Activated gamma-delta T cell treated with Interleukin-2 at 50 U/mL for 16 hours (primary cell): Measurements from ENCODE around the gene SRC.

ENCODE experiments used
- DNase-seq: peaks from one replicate; pipeline ENCODE4 v3.0.0-alpha.2; 2020

The SRC gene

DNA sequence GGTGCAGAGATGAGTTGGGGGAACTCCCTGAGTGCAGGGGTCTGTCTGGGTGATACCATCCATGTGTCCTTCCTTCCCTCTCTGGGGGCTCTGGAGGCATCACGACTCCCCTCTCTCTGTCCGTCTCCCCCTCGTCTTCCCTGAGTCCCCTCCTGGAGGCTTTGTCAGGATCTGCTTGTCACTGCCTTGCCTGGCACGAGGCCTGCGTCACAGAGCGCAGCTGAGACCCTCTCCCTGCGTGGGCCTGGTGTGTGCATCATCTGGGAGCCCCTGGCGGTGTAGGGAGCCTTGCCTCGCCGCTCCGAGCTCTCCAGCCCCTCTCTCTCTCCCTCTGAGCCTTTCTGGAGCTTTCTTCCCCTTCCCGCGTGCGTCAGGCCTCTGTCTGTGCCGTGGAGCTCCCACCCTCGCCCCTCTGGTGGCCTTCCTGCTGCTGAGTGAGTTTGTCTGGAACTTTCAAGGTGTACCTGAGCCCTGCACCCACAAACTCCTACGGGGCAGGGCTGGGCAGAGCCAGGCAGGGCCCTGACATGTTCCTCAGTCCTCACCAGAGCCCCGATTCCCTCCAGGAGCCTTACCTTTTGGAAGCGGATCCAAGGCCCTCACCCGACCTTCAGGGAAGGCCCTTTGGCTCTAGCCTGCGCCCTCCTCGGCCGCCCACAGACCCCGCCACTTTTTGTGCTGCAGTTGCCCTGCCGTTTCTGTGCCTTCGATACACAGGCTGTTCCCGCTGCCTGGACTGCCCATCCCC is 70.3 kb downstream of the SRC start:
- no peak for DNase-seq

DNA sequence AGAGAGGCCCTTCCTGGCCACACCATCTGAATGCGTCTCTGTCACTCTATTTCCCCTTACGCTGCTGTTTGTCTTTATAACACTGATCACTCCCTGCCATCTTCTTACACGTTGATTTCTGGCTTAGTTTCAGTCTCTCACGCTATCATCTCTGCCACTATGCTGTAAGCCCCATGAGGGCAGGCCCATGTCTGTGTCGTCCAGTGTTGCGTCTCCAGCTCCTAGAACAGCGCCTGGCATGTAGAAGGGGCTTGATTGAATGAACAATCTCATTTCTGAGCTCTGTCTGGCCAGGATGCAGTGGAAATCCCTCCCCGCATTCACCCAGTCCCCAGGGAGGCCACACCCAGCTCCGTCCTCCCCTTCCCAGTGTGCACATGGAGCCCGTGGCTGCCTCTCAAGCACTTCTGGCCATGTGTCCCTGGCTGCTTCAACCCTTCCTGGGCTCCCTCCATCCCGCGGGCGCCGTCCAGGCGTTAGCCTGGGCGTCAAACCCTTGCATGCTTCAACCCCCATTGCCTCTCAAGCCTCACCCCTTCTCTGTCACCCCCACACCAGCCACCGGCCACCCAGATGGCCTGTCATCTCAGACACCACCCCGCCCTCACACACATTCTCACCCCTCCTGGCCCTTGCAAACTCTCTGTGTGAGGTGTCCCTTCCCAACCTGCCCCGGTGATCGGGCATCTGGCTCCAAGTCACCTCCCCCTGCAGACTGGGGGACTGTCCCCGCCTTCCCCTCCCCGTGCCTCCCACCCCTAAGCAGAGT is 71.1 kb downstream of the SRC start:
- DNase-seq, result no peak

DNA sequence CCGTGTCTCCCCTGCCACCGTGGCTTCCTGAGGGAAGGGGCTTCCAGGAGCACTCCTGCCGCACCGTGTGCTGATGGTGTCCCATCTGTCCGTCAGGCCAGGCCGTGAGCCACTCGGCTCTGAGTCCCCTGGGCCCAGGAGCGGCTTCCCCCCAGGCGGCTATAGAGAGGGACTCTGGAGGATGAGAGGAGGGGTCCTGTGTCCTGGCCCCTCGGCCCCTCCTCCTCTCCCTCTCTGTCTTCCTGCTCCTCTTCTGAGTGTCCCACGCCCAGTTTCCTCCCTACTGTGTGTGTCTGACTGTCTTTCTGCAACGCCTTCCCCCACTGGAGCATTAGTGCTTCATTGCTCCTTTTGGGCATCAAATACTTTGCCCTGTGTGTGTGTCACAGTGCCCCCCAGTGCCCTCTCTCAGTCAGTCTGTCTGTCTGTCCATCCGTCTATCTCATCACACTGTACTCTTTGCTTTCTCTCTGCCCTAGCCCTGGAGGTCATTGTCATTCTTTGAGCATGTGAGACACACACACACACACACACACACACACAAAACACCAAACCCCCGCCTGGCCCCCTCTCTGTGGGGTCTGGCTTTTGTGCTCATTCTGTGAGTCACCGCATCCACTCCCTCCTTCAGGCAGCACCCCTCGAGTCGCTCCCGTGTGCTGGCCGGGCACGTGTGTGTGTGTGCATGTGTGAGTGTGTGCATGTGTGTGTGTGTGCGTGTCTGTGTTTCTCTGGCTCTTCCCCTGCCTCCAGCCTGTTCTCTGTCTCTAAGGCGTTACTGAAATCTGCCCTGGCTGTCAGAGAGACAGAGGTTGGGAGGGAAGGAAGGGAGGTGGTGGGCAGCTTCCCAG is 71.9 kb downstream of the SRC start:
- DNase-seq, result no peak

DNA sequence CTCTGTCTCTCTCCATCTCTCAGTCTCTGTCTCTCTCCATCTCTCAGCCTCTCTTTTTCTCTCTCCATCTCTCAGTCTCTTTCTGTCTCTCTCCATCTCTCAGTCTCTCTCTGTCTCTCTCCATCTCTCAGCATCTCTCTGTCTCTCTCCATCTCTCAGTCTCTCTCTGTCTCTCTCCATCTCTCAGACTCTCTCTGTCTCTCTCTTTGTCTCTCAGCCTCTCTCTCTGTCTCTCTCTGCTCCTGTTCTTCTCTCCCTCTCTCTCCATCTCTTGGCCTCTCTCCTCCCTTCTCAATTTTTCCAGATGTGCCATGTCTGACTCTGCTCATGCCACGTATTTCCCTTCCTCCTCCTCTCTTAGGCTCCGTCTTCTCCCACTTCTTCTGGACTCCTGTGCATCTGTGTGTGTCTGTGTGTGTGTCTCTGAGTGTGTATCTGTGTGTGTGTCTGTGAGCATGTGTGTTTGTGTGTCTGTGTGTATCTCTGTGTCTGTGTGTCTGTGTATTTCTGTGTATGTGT is 72.7 kb downstream of the SRC start:
- DNase-seq, result no peak

DNA sequence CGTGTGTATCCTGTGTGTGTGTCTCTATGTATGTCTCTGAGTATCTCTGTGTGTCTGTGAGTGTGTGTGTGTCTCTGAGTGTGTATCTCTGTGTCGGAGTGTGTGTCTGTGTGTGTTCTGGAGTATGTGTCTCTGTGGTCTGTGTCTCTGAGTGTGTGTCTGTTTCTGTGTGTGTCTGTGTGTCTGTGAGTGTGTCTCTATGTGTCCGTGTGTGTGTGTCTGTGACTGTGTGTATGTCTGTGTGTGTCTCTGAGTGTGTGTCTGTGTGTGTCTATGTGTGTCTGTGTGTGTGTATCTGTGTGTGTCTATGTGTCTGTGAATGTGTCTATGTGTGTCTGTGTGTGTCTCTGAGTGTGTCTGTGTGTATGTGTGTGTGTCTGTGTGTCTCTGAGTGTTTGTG is 73.4 kb downstream of the SRC start:
- DNase-seq, result no peak

DNA sequence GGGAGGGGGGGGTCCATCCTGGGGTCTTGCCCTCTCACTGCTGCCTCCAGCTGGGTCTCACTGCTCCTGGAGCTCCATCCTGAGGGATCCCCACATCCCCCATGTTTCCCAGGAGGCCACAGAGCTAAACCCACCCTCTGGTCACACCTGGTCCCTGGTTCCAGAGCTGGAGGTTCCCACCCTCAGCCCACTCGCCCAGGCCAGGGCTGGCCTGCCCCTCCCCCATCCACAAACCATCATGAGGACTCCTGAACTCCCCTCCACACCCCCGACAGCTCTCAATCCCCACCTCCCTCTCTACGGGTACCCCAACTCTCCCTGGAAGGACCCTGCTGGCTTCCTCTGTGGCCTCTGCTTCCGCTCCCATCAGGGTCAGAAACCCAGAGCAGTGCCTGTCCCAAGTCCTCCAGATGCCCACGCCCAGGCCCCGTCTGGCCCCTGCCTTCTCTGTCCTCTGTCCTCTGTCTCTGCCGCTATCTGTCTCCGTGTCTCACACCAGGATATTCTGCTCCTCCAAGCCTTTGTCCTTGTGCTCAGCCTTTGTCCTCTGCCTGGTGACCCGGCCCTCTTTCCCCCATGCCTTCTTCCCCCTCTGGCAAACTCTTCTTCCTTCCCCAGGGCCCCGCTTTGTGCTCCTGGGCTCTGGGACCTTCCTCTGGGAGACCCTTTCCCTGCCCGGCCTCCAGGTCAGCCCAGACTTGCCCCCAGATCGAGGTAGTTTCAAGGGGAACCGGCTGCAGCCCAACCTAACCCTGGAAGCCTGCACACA is 74.0 kb downstream of the SRC start:
- no peak for DNase-seq

DNA sequence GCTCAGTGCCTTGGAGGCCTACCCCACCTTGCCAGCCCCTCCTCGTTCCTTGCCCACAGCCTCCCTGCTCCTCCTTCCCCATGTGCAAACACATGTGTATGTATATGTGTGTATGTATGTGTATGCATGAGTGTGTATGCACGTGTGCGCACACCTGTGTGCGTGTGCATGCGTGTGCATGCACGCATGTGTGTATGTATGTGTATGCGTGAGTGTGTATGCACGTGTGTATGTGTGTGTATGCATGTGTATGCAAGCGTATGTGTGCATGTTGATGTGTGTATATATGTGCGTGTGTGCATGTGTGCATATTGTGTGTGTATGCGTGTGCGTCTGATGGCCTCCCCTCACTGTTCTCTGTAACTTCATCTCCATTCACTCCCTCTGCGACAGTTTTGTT is 74.7 kb downstream of the SRC start:
- DNase-seq, result no peak

DNA sequence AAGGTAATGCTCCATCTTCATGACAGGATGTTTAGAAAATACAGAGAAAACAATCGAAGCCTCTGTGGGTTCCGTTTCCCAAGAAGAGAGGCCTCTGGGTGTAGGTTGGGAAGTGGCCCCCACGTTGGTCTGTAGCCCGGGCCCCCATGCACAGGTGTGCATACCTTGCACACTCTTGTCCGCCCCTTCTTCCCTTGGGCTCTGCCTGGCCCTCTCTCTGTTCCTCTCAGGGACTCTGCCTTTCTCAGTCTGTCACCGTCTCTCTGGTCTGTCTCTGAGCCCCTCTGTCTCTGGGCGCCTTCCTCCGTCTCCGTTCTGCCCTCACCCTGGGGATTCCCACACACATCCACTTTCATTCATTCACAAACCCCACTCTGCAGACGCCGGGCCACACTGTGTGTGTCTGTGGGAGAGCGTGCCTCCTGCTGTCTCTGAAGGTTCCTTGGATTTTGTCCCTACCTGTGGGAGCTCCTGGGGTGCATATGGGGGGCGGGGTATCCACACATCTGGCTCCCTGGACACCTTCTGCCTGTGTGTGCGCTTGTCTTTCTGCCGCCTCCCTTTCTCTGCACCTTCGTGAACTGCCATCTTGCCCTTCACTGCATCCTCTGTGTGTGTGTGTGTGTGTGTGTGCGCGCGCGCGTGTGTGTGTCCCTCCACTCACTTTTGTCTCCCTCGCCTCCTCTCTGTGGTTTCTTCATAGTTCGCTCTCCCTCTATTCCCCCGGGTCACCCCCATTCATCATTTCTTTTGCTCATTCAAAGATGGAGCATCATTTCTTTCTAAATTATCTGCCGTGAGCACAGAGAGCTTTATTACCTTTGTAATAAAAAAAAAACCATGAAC is 75.3 kb downstream of the SRC start:
- DNase-seq, result no peak

DNA sequence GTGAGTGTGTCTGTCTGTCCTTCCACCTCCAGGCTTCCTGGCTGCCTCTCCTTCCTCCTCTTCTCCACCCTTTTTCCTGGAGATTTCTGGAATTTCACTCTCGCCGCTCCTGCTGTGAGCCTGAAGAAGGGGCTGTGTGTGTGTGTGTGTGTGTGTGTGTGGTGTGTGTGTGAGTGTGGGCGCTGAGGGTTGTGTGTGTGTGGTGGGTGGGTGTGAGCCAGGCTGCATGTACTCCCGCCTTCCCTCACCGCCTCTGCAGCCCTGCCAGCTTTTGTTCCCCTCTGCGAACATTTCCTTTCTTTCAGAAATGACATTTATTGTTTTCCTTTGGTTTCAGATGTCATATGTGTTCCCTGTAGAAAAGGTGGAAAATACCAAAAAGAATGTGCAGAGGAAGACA is 76.0 kb downstream of the SRC start:
- no peak for DNase-seq

DNA sequence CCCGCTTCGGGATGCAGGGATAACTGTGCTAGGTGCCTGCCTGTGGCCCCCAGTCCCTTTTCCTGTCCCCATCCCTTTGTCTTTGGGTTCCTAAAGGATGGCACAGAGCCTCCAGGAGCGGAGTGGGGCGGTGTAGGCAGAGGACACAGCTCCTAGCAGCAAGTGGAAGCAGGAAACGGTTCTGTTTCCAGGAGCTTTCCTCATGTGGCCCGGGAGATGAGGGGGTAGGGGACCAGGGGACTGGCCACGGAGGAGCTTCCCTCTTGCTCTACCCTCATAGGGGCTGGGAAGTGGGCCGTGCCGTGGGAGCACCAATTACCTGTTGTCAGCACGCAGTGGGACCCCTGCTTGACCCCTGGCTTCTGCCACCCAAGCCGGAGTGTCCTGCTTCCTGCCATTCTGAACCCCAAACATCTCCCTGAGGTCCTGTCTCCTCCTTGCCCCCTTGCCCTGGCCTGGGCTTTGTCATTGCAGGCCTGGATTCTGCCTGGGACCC is 76.9 kb downstream of the SRC start:
- no peak for DNase-seq

DNA sequence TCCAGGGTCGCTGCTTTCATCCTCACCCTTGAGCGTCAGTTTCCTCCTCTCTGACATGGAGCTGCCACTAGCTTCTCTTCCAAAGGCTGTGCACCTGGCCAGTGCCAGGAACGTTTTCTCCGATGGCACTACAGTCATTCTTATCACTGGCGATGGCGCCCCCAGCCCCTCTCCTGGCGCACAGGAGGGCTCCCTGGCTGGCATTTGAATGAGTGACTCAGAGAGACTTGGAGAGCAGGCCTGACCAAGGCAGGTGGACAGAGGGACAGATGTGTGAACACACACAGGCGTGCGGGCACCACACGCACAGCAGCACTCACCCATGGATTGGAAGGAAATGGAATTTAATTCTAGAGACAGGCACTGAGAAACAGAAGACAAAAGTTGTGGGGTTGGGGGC is 77.6 kb downstream of the SRC start:
- DNase-seq, result no peak

DNA sequence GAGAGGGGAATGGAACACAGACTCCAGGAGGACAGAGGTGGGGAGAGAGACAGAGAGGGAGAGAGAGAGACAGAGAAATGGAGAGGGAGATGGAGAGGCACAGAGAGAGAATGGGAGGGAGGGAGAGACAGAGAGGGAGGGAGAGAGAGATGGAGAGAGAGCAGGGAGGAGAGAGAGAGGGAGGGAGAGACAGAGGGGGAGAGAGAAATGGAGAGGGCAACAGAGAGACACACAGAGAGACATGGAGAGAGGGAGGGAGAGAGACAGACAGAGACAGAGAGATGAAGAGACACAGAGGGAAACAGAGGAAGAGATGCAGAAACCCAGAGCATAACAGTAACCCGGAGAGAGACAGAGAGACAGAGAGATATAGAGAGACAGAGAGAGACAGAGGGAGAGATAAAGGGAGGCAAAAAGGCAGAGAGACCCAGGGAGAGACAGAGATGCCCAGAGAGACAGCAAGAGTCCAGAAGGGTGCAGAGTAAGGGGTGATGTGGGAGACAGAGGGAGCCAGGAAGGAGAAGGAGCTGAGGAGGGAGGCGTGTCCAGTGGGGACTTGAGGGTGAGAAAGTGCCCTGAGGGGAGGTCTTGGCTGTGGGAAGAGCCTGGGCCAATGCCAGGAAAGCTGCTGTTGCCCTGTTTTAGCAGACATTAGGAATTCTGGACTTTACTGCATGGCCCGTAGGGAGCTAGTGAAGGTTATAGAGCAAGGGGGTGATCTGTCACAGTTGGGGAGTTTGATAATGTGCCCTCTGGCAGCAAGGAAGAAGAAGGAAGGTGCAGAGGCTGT is 78.3 kb downstream of the SRC start:
- DNase-seq, result no peak

DNA sequence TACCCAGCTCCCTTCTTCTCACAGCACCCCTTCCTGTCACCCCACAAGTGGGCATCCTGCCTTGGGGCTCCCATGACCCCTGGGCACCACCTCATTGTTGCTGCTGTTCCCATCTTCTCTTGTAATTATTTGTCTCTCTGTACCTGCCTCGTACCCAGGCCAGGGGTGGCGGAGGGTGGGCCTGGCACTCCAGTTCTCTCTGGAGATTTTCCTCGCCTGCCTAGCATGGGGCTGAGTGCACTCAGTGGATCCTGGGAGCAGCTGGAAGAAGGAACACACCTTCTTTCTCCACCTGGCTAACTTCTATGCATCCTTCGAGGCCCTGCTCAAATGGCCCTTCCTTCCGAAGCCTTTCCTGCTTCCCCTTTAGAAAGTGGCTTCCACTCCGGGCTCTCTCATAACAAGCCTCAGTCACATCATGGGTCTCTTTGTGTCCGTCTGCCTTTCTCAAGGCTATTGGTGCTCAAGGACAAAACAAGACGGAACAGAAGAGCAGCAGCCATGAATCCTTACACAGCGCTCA is 79.2 kb downstream of the SRC start:
- no peak for DNase-seq

DNA sequence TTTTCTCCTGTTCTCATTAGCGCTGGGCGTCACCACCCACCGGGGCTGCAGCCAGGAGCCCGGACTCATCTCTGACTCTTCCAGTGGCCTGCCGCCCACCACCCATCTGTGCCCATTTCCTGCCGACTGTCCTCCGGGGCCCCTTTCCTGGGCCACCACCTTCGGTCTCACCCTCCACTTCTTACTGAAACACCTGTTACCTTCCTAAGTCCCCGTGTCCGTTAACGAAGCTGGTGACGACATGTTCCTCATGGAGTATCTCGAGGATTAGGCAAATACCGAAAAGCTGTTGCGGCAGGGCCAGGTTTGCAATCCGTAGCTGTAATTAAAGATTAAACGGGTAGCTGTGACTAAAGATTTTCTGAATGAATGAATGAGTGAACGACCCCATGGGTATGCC is 80.2 kb downstream of the SRC start:
- DNase-seq, result no peak

DNA sequence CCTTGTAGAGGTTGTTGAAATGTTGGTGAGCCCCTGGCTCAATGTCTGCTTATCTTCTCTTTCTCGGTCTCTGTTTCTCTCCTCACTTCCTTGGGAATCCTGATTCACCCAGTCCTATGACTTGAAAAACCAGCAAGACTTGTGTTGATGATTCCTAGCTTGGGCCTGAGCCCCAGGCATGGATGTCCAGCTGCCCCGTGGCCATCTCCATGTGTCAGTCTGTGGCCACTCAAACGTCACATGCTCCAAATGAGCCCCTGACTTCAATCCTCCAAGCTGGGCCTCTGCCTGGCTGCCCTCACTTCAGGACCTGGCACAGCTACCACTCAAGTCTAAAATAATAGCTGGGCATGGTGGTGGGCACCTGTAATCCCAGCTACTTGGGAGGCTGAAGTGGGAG is 81.0 kb downstream of the SRC start:
- DNase-seq, result no peak

DNA sequence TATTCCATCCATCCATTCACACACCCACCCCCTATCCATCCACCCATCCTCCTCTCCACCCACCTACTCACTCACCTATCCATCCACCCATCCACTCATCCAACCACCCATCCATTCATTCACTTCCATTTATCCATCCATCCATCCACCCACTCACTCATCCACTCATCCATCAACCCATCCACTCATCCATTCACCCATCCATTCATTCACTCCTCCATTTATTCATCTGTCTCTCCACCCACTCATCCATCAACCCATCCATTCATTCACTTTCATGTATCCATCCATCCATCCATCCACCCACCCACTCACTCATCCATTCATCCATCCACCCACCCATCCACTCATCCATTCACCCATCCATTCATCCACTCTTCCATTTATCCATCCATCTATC is 84.1 kb downstream of the SRC start:
- DNase-seq, result no peak

DNA sequence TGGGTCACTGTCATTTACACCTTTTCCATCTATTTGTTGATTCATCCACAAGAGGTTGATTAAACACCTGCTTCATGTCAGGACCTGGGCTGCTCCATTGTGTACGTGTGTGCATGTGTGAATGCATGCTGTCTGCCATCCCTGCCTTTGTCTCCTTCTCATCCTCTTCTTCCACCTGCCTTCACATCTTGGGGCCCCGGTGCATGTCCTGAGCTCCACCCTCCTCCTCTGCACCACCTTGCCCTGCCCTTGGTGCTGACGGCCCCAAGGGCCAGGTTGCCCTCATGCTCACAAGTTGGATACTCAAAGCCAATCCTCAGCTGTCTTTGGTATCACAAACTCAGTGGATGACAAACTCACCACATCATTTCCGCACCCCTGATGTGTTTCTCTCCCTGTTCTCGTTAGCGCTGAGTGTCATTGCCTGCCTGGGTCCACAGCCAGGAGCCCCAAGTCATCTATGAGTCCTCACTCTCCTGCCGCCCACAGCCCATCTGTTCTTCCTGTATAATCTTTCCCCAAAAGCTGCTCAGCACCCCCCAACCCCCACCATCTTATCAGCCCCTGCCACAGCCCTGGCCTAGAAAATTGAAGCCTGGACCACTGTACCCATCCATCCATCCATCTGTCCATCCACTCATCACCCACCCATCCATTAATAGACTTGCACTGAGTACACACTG is 85.0 kb downstream of the SRC start:
- DNase-seq, result no peak

DNA sequence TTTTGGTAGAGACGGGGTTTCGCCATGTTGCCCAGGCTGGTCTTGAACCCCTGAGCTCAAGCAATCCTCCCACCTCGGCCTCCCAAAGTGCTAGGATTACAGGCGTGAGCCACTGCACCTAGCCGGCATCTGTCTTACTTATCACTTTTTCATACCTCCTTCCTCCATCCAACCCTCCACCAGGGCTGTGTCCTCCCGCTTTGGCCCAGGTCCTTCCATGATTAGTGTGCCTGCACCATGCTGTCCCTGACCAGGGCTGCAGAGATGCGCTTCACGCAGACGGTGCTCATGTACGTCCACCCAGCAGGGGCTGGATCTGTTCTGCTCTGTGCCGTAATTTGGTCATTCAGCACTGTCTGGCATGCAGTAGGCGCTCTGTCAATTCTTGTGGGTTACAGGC is 85.8 kb downstream of the SRC start:
- no peak for DNase-seq

DNA sequence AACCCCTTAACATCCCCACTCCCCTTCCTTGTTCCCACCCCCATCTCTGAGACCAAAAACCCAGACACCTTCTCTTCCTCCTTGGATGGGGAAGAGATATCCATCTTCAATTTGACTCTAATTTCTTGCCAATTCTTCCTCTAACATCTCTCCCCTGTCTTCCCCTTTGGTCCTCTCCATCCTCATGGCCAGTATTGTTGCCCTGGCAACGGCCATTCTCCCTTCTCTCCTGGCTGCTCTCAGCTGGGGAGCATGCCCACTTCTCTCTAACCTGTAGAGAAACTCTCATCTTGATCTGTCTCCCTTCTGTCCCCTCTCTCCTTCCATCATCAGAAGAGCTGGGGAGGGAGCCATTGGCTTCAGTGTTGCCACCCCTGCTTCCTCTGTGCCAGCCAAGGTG is 86.7 kb downstream of the SRC start:
- DNase-seq, result no peak

DNA sequence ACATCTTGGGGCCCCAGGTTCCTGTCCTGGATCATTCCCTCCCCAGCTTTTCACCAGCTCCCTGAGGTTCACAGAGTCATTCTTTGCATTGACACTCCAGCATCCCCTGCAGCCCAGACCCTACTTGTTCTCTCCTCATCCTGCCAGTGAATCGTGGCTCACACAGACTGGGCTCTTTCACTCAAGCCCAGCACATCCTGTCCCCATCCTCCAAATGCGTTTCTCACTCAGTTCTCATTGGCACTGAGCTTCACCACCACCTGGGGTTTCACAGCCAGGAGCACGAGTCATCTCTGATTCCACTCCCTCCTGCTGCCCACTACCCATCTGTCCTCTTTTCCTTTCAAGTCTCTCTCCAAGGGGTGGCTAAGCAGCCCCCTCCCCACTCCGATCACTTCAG is 89.7 kb downstream of the SRC start:
- no peak for DNase-seq
